ENCODE data around the gene GNPDA1.

GNPDA1 gene

GRCh38 chr5:141951332-141951781 is 61.5 kb downstream of the GNPDA1 start:
- peak; percentile 48 for DNase-seq
